WI38 (cell line): Measurements from ENCODE around the gene ERBB4.

Experiments used
- H3K4me3 ChIP-seq: 2 replicates; pipeline ENCODE4 v1.5.1; 2011; ENCODE audit warnings: low read depth, mild to moderate bottlenecking, control low read depth, low read length
- TF ChIP-seq, protein P1 (sequence below): IDR thresholded peaks from 2 replicates; pipeline ENCODE4 v1.5.1; 2012; ENCODE audit warnings: low read depth, mild to moderate bottlenecking, control low read depth, low read length

The ERBB4 gene

DNA sequence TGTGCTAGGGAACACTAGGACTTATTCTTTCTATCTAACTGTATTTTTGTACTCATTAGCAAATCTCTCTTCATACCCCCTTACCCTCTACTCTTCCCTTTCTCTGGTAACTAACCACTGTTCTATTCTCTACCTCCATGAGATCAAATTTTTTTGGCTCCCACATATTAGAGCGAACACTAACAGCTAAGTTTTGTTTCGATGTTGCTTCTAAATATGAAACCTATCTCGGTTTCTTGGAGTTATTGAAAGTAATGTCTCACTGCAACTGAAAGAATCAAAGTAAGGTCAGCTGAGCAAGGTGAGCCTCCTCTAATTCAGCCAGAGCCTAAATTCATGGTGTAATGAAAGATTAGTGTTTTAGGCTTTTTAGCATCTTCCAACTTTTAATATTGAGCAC, 1024.6 kb downstream of the ERBB4 start:
- no peak overlapping the region for H3K4me3 ChIP-seq
- TF ChIP-seq, protein P1, sequence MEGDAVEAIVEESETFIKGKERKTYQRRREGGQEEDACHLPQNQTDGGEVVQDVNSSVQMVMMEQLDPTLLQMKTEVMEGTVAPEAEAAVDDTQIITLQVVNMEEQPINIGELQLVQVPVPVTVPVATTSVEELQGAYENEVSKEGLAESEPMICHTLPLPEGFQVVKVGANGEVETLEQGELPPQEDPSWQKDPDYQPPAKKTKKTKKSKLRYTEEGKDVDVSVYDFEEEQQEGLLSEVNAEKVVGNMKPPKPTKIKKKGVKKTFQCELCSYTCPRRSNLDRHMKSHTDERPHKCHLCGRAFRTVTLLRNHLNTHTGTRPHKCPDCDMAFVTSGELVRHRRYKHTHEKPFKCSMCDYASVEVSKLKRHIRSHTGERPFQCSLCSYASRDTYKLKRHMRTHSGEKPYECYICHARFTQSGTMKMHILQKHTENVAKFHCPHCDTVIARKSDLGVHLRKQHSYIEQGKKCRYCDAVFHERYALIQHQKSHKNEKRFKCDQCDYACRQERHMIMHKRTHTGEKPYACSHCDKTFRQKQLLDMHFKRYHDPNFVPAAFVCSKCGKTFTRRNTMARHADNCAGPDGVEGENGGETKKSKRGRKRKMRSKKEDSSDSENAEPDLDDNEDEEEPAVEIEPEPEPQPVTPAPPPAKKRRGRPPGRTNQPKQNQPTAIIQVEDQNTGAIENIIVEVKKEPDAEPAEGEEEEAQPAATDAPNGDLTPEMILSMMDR: no peak

- TF ChIP-seq, protein P1: no peak
- no peak overlapping the region for H3K4me3 ChIP-seq
Measured at GRCh38 chr2:211513446-211513845, 1025.2 kb downstream of the ERBB4 start.

DNA sequence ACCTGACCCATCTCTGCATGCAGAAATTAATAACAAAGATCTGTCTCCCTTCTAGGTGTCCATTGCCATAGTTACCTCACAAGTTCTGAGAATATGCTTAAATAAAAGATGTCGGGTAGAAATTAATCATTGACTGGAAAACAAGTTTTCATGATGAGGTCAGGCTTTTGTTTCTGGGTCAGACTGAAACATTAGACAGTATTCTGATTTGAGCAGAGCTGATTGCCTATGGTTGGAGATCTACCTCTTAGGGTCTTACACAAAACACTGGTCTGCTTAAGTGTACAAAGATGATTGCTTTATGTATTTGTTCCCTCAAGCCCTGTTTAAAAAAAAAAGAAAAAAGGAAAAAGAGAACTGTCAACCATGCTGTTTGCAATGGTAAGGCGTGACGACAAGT, 1025.8 kb downstream of the ERBB4 start:
- TF ChIP-seq, protein P1: no peak
- no peak overlapping the region for H3K4me3 ChIP-seq

DNA sequence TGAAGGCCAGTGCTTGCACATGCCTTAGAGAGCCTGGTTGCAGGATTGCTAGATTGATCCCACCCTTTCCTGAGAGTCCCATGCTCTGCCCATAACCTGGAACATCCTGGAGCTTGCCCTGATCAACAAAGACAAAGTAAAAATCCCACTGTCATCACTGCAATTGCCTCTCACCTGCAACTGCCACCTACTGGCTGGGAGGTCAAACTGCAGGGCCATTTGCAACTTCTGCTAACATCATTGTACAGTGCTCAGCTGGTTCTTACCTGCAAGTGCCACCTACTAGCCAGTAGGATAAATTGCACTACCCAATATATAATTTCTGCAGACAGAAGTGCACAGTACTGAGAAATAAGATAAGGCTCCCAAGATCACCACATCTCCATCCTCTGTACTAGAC, 1034.7 kb downstream of the ERBB4 start:
- TF ChIP-seq, protein P1: no peak
- no peak overlapping the region for H3K4me3 ChIP-seq

GRCh38 chr2:211503198-211503597, 1035.4 kb downstream of the ERBB4 start:
- TF ChIP-seq, protein P1: no peak
- no peak overlapping the region for H3K4me3 ChIP-seq

DNA sequence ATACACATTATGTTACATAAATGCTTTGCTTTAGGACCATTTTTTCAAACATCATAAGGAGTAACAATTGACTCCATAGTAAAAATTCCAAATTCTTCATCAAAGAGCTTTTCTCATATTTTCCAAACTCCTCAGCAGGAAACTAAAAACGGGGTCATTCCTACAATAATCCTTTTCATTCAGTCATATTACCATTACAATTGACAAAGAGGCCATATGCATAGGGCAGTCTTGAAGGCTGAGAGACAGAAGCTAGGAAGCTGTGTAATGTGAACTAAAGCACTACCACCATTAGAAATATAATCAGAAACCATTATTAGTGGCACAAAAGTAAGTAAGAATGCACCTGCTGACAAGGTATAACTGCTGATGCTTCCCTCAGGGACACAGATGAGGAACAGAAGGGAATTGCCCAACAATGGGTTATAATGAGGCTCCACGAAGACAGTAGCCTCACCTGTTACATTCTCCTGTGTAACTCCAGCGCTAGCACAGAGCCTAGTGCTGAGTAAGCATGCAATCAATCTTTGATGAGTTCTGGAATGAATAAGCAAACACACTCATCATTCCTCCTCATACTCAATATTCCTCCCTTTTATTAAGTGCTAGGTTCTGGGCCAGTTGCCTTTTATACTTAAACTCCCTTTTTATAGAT, 1039.9 kb downstream of the ERBB4 start:
- TF ChIP-seq, protein P1: no peak
- no peak overlapping the region for H3K4me3 ChIP-seq

GRCh38 chr2:211495339-211495738, 1043.3 kb downstream of the ERBB4 start:
- no peak overlapping the region for H3K4me3 ChIP-seq
- TF ChIP-seq, protein P1: no peak
